HUES64 (cell line): ENCODE results near the gene MAN1B1. TPM values are rescaled to one million over a fixed set of nuclear protein-coding genes. Genes with fewer than 3 reads are reported as not detected.

Source experiments
- H3K27ac ChIP-seq: 2 replicates; pipeline ENCODE4 v1.7.0; 2013; ENCODE audit warnings: low read depth, low read length, inconsistent platforms
- H3K27me3 ChIP-seq: 2 replicates; pipeline ENCODE4 v1.6.1; 2013; ENCODE audit warnings: mild to moderate bottlenecking, low read length; ENCODE audit not compliant: insufficient read depth
- H3K36me3 ChIP-seq: 2 replicates; pipeline ENCODE4 v1.6.1; 2013; ENCODE audit warnings: mild to moderate bottlenecking, low read length; ENCODE audit not compliant: insufficient read depth
- H3K4me1 ChIP-seq: 2 replicates; pipeline ENCODE4 v1.6.1; 2013; ENCODE audit warnings: mild to moderate bottlenecking, low read length, moderate library complexity; ENCODE audit not compliant: insufficient read depth
- H3K4me3 ChIP-seq: 2 replicates; pipeline ENCODE4 v1.5.1; 2013; ENCODE audit warnings: mild to moderate bottlenecking, low read length, moderate library complexity
- H3K9ac ChIP-seq: 2 replicates; pipeline ENCODE4 v1.6.1; 2013; ENCODE audit warnings: mild to moderate bottlenecking, low read depth, low read length
- H3K9me3 ChIP-seq: 2 replicates; pipeline ENCODE4 v1.6.1; 2013; ENCODE audit warnings: low read depth, low read length; ENCODE audit not compliant: insufficient read depth
- WGBS: fragments of 150-250, 120-280 bp; methylation state at CpG from one replicate; pipeline ENCODE4 v1.1.7; 2013; ENCODE audit warnings: missing lambda C conversion rate; 5-methylcytosine and 5-hydroxymethylcytosine counted together
- polyA plus RNA-seq, 2 experiments: library from polyadenylated mRNA; stranded (reverse); fragments of 50-300 nt; gene quantifications; one replicate each; pipeline ENCODE4 v1.2.3, GENCODE V29; 2013

Gene MAN1B1
- 21.0 TPM for polyA plus RNA-seq (2013, experiment 1 of 2)
- 24.5 TPM for polyA plus RNA-seq (2013, experiment 2 of 2)

DNA sequence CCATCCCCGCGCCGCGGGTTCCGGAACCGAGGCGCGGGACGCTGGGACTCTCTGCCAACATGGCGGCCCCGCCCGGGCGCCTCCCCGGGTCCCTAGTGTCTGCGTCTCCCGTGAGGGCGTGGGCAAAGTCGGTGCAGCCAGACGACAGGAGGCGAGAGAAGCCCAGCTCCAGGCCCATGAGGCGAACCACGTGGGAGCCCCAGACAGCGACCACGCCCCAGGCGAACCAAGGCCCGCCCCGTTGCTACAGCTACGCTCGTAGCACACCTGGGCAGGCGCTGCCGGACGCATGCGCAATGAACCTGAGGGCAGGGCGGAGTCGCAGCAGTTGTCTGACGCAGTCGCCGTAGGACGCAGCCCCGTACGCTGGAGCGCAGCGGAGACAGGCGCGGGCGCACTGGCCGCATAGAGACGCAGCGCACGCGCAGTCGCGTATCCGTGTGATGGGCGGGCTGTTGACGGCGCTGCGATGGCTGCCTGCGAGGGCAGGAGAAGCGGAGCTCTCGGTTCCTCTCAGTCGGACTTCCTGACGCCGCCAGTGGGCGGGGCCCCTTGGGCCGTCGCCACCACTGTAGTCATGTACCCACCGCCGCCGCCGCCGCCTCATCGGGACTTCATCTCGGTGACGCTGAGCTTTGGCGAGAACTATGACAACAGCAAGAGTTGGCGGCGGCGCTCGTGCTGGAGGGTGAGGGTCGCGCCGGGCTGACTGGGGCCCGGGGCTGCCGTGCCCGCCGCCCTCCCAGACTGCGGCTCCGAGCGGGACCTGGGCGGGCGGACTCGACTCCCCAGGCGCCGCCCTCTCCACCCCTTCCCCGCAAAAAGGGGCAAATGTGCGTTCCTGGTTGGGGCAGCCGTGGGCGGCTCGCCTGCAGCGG, at the start of gene MAN1B1:
Gene MAN1B1, plus strand, starts transcription at position 455 of the 878 bp plus-strand sequence. Its CDS starts 15 bp downstream, at position 470.
- H3K4me3 ChIP-seq, result peak within 1 kb of the TSS; percentile 68
- H3K9me3 ChIP-seq, result no peaks in the 10 kb centered on the region
- peak within 1 kb of the TSS; percentile 74 for H3K9ac ChIP-seq
- WGBS, result under 1% methylated on average over 101 of the region's 101 CpGs
- H3K4me1 ChIP-seq, result peaks cover 13% of the 10 kb centered on the region
- peaks cover 5% of the 10 kb centered on the region for H3K27me3 ChIP-seq
- H3K27ac ChIP-seq, result peak within 1 kb of the TSS; percentile 59
- H3K36me3 ChIP-seq, result peaks cover 16% of the 10 kb centered on the region

DNA sequence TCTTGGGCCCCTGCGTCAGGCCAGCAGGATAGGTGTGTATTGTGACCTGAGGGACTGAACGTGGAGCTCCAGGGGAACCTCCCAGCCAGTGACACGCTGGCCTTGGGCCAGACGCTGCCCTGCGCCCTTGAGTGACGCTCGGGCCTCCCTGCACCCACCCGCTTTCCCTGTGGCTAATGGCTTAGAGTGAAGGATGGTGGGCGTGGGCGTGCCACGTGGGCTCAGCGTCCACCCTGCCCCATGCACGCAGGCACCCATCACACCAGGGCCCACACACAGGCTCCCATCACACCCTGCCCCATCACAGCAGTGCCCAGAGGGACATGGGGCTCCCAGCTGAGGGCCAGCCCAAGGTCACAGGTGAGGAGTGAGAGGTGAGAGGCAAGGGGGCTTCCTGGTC, 49.8 kb upstream of the MAN1B1 start:
- Histone ChIP-seq H3K27ac (no peak overlapping the region), H3K9me3 (no peaks in the 10 kb centered on the region), H3K4me3 (no peak overlapping the region), H3K36me3 (peaks cover 11% of the 10 kb centered on the region; the same call in 1 of the 2 replicates), H3K9ac (no peak overlapping the region), H3K4me1 (no peaks in the 10 kb centered on the region), H3K27me3 (no peaks in the 10 kb centered on the region)
- 91% methylated on average over 13 of the region's 13 CpGs for WGBS

DNA sequence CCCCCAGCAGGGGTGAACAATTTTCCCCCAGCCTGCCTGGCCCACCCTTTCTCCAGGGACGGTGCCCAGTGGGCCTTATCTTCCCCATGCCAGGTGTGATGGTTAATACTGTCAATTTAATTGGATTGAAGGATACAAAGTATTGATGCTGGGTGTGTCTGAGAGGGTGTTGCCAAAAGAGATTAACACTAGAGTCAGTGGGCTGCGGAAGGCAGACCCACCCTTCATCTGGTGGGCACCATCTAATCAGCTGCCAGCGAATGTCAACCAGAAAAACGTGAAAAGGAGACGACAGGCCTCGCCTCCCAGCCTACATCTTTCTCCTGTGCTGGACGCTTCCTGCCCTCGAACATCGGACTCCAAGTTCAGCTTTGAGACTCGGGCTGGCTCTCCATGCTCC, 49.3 kb upstream of the MAN1B1 start:
- no peak overlapping the region for H3K4me3 ChIP-seq
- H3K27ac ChIP-seq, result no peak overlapping the region
- no peaks in the 10 kb centered on the region for H3K9me3 ChIP-seq
- no peaks in the 10 kb centered on the region for H3K27me3 ChIP-seq
- H3K9ac ChIP-seq, result no peak overlapping the region
- peaks cover 11% of the 10 kb centered on the region; the same call in 1 of the 2 replicates for H3K36me3 ChIP-seq
- 91% methylated on average over 10 of the region's 10 CpGs for WGBS
- no peaks in the 10 kb centered on the region for H3K4me1 ChIP-seq

DNA sequence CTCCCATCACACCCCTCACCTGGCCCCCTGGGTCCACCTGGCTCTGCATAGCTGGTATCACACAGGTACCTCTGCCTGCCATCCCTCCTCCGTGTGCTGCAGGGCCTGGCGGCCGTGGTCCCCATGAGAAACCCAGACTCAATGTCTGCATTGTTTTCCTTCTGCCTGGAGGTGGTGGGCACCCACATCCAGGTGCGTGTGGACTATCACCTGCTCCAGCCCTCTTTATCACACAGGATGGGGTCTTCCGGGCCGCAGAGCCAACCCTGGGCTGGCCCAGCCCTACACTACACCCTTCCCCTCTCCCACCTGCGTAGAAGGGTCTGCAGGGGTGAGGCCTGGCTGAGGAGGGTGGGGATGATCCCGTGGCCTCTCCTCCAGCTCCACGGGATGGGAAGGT, 47.9 kb upstream of the MAN1B1 start:
- no peak overlapping the region for H3K27ac ChIP-seq

DNA sequence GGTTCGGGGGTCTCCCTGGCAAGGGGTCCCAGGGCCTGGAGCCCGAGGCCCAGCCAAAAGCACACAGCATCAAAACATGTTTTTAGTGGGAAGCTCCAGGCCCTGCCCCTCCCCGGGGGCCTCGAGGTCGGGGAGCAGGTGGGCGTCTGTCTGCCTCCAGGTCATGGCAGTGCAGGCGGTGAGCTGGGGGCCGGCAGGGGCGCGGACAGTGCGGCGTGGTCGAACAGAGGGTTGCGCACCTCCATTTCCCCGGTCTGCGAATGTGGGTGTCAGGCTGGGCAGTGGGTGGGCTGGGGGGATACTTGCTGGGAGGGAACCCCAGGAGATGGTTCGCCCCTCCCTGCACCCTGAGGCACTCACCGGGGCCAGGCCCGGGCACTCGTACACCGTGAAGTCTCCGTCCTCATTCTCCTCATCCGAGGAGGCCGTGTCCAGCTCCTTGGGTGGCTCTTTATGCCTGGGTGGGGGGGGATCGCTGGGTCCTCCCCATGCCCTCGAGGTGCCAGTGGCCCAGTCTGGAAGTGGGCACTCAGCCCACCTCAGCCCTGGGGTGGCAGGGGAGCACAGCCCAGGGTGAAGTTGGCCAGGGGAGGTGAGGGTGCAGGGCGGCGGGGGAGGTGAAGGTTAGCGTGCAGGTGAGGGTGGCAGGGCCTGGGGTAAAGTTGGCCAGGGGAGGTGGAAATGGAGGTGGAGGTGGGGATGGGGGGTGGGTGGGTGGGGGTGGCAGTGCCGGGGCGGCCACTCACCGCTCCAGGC, 47.0 kb upstream of the MAN1B1 start:
- Histone ChIP-seq H3K4me1 (no peaks in the 10 kb centered on the region), H3K27me3 (peaks cover 11% of the 10 kb centered on the region), H3K4me3 (no peak overlapping the region), H3K9me3 (no peaks in the 10 kb centered on the region), H3K9ac (no peak overlapping the region), H3K36me3 (peaks cover 11% of the 10 kb centered on the region; the same call in 1 of the 2 replicates), H3K27ac (no peak overlapping the region)
- WGBS, result 94% methylated on average over 32 of the region's 32 CpGs

More for the DNA sequence above, 47.9 kb upstream of the MAN1B1 start:
- Histone ChIP-seq H3K9ac (no peak overlapping the region), H3K4me3 (no peak overlapping the region), H3K27me3 (peaks cover 2% of the 10 kb centered on the region; the same call in 1 of the 2 replicates), H3K9me3 (no peaks in the 10 kb centered on the region), H3K4me1 (no peaks in the 10 kb centered on the region), H3K36me3 (peaks cover 11% of the 10 kb centered on the region; the same call in 1 of the 2 replicates)
- WGBS, result 91% methylated on average over 8 of the region's 9 CpGs

DNA sequence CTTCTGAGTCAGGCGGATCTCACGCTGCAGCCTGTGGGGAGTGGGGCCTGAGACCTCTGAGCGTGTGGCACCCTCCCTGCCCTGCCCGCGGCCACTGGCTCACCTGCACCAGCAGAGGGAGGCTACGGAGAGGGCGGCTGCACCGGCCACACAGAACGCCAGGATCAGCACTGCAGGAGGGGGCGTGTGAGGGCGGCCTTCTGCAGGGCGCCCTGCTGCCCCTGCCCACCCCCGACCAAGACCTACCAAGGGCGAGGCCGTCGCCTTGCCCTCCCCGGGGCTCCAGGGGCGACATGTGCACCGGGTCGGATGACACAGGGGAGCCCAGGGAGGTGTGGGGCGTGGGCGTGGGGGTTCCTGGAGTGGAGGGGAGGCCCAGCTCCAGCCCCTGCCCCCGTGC, 46.2 kb upstream of the MAN1B1 start:
- peaks cover 11% of the 10 kb centered on the region; the same call in 1 of the 2 replicates for H3K36me3 ChIP-seq
- 90% methylated on average over 23 of the region's 23 CpGs for WGBS

DNA sequence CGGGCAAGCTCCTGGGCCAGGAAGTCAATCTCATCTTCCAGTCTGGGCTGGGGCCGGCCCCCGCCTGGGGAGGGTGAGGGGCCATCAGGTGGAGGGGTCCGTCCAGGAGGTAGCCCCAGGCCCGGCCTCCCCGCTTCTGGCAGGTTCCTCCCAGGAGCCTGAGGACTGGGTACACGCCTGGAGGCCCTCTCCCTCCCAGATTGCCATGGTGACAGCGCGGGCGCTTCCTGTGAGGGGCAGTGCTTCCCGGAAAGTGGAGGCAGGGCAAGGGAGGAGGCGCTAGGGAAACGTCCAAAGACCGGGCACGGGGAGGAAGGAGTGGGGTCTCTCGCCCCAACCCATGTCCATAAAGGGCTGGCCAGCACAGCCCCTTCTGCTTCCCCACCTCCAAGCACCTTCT, 45.7 kb upstream of the MAN1B1 start:
- Histone ChIP-seq H3K27me3 (peaks cover 20% of the 10 kb centered on the region), H3K4me3 (no peak overlapping the region), H3K9ac (no peak overlapping the region), H3K4me1 (peaks cover 3% of the 10 kb centered on the region; the same call in 1 of the 2 replicates), H3K27ac (no peak overlapping the region), H3K36me3 (peaks cover 11% of the 10 kb centered on the region; the same call in 1 of the 2 replicates), H3K9me3 (no peaks in the 10 kb centered on the region)
- 75% methylated on average over 15 of the region's 16 CpGs for WGBS

More for the DNA sequence above, 46.2 kb upstream of the MAN1B1 start:
- Histone ChIP-seq H3K27me3 (peaks cover 19% of the 10 kb centered on the region), H3K4me1 (peaks cover 3% of the 10 kb centered on the region; the same call in 1 of the 2 replicates), H3K27ac (no peak overlapping the region), H3K9ac (no peak overlapping the region), H3K4me3 (no peak overlapping the region), H3K9me3 (no peaks in the 10 kb centered on the region)

DNA sequence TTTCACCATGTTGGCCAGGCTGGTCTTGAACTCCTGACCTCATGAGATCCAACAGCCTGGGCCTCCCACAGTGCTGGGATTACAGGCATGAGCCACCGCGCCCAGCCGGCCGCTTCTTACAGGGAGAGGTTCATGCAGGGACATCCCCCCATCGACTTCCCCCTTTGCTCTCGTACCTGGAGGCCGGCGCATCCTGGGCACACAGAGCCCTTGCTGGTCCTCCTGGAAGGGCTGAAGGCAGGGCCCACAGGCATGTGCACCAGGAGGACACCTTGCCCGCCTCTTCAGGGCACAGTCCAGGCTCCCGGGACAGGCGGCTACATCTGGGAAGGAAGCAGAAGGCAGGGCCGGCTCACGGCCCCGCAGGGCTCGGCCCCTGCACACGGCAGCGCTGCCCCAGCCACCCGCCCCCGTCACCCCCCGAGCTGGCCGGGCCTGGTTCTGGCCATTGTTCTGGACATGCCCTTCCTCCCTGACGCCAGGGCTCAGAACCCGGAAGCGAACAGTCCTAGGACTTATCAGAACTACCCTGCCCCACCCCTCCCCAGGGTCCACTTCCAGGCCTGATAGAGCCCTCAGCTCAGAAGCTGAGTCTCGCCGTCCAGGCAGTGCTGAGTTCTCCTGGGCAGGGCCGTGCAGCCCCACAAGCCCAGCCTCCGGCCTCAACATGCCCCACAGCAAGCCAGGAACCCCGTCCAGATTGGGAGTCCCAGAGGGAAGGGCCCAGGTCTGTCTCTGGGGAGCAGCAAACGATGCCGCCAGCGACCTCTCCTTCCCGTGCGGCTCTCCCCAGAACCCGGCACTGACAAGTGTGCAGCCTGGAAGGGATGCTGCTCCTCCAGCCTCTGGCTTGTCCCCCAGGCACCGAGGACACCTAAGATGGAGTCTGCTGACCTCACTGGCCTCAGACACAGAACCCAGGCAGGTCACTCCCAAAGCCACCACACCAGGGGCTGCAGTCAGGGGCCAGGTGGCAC, 43.7 kb upstream of the MAN1B1 start:
- Histone ChIP-seq H3K27me3 (peaks cover 39% of the 10 kb centered on the region), H3K4me3 (no peak overlapping the region), H3K4me1 (peaks cover 3% of the 10 kb centered on the region; the same call in 1 of the 2 replicates), H3K27ac (no peak overlapping the region), H3K36me3 (peaks cover 11% of the 10 kb centered on the region; the same call in 1 of the 2 replicates), H3K9ac (no peak overlapping the region), H3K9me3 (no peaks in the 10 kb centered on the region)
- WGBS, result 91% methylated on average over 36 of the region's 36 CpGs

DNA sequence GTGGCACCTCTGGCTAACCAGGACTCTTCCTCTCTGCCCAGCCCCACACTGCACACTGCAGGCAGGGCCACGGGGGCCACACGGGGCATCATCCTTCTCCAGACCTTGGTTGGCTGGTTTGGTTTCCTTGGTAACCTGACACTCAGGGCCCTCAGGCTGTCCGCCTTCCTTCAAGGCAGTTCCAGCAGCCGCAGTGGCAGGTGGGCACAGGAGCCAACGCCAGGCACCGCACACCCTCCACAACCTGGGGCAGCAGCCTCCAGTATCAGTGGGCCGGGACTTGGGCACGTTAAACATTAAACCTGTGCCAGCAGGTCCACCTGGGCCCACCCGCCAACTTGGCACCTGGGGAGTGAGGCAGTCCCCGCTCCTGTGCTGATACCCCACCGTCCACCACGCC, 42.7 kb upstream of the MAN1B1 start:
- Histone ChIP-seq H3K36me3 (peaks cover 8% of the 10 kb centered on the region; the same call in 1 of the 2 replicates), H3K4me1 (peaks cover 3% of the 10 kb centered on the region; the same call in 1 of the 2 replicates), H3K27ac (no peak overlapping the region), H3K27me3 (peaks cover 47% of the 10 kb centered on the region), H3K4me3 (no peak overlapping the region), H3K9ac (no peak overlapping the region), H3K9me3 (no peaks in the 10 kb centered on the region)
- WGBS, result 90% methylated on average over 12 of the region's 12 CpGs

DNA sequence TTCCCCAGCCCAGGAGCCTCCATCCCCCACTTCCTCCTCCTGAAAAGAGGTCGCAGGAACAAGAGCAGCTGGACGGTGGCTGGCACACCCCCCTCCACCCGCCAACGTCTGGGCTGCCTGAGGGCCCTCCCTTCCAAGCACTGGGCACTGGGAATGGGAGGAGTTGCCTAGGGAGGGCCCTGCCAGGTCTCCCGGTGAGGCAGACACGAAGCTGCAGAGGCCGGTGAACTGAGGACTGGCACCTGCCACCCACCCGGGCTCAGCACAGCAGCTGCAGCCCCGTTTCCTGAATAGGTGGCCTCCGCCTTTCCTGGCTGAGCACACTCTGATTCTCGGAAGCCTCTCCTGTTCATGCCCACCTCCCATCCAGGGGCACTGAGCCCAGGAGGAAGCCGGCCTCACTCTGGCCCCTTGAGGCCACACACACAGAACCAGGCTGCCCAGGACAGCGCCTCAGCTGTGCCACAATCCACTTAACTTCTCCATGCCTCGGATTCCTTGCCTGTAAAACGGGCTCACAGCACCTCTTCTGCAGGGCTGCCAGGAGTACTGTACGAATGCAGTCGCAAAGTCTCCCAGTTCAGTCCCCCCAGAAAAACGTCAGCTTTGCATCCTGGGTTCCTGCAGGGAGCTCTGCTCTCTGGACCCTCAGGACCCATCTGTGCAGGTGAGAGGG, 42.1 kb upstream of the MAN1B1 start:
- Histone ChIP-seq H3K9me3 (no peaks in the 10 kb centered on the region), H3K4me3 (peak overlapping the region; percentile 69), H3K27me3 (peaks cover 53% of the 10 kb centered on the region), H3K36me3 (0 out of 2 replicates have a peak, but pooled peaks cover 3% of the 10 kb centered on the region), H3K27ac (no peak overlapping the region), H3K4me1 (peaks cover 3% of the 10 kb centered on the region; the same call in 1 of the 2 replicates), H3K9ac (no peak overlapping the region)
- 85% methylated on average over 18 of the region's 18 CpGs for WGBS
